HepG2 (cell line): ENCODE data around the gene MGAT4D. TPM values are rescaled to one million over a fixed set of nuclear protein-coding genes. Genes with fewer than 3 reads are reported as not detected.
A peak's percentile ranks its signal among the peaks of the same experiment; 100 is the strongest.

Experiments used
- ESRRA ChIP-seq: sonication (generic); formaldehyde crosslinking; IDR thresholded peaks from 2 replicates; pipeline ENCODE4 v1.5.1; 2020; ENCODE audit warnings: mild to moderate bottlenecking, low read depth, missing genetic modification reagents
- FOXO1 ChIP-seq: sonication (generic); formaldehyde crosslinking; IDR thresholded peaks from 2 replicates; pipeline ENCODE4 v1.4.0; 2020; ENCODE audit warnings: missing genetic modification reagents
- FOXO4 ChIP-seq: sonication (generic); formaldehyde crosslinking; conservative IDR thresholded peaks from 2 replicates; pipeline ENCODE4 v1.8.1; 2023; ENCODE audit warnings: missing genetic modification reagents
- HDAC2 ChIP-seq: sonication (generic); formaldehyde crosslinking; IDR thresholded peaks from 2 replicates; pipeline ENCODE4 v1.4.0; 2020; ENCODE audit warnings: missing genetic modification reagents
- IRF2 ChIP-seq: IDR thresholded peaks from 2 replicates; pipeline ENCODE4 v1.6.1; 2018; ENCODE audit warnings: missing genetic modification reagents, missing compliant biosample characterization
- NRL ChIP-seq: sonication (generic); formaldehyde crosslinking; IDR thresholded peaks from 2 replicates; pipeline ENCODE4 v1.5.0; 2020; ENCODE audit warnings: missing genetic modification reagents, mild to moderate bottlenecking, moderate library complexity, borderline replicate concordance
- POLR2AphosphoS2 ChIP-seq: IDR thresholded peaks from 2 replicates; pipeline ENCODE4 v1.6.1; 2011; ENCODE audit warnings: low read depth, low read length, improper control_type of control experiment
- PPARG ChIP-seq: conservative IDR thresholded peaks from 2 replicates; pipeline ENCODE4 v1.6.1; 2016; ENCODE audit warnings: missing biosample characterization, missing genetic modification reagents
- RFX1 ChIP-seq: fragments of 450-650 bp; IDR thresholded peaks from 2 replicates; pipeline ENCODE4 v1.6.1; 2017
- SALL1 ChIP-seq: sonication (generic); formaldehyde crosslinking; IDR thresholded peaks from 2 replicates; pipeline ENCODE4 v1.8.0; 2022; ENCODE audit warnings: mild to moderate bottlenecking, missing genetic modification reagents
- SAP130 ChIP-seq: IDR thresholded peaks from 2 replicates; pipeline ENCODE4 v1.6.1; 2016; ENCODE audit warnings: low read depth
- ZBTB21 ChIP-seq: sonication (generic); formaldehyde crosslinking; IDR thresholded peaks from 2 replicates; pipeline ENCODE4 v1.4.0; 2020; ENCODE audit warnings: missing genetic modification reagents
- ZNF253 ChIP-seq: sonication (generic); formaldehyde crosslinking; IDR thresholded peaks from 2 replicates; pipeline ENCODE4 v1.8.0; 2022; ENCODE audit warnings: mild to moderate bottlenecking, missing genetic modification reagents, borderline replicate concordance
- ZNF260 ChIP-seq: sonication (generic); formaldehyde crosslinking; IDR thresholded peaks from 2 replicates; pipeline ENCODE4 v1.4.0; 2020; ENCODE audit warnings: missing genetic modification reagents, low read depth, mild to moderate bottlenecking, borderline replicate concordance
- ZNF30 ChIP-seq: sonication (generic); formaldehyde crosslinking; IDR thresholded peaks from 2 replicates; pipeline ENCODE4 v1.5.0; 2020; ENCODE audit warnings: mild to moderate bottlenecking, missing genetic modification reagents
- ZNF329 ChIP-seq: sonication (generic); formaldehyde crosslinking; IDR thresholded peaks from 2 replicates; pipeline ENCODE4 v1.9.0; 2021; ENCODE audit warnings: low read depth, mild to moderate bottlenecking, missing genetic modification reagents
- ZNF383 ChIP-seq: sonication (generic); formaldehyde crosslinking; IDR thresholded peaks from 2 replicates; pipeline ENCODE4 v1.4.0; 2020; ENCODE audit warnings: missing genetic modification reagents, mild to moderate bottlenecking, borderline replicate concordance
- ZNF609 ChIP-seq: sonication (generic); formaldehyde crosslinking; IDR thresholded peaks from 2 replicates; pipeline ENCODE4 v1.4.0; 2020; ENCODE audit warnings: mild to moderate bottlenecking, missing genetic modification reagents, borderline replicate concordance
- ZNF644 ChIP-seq: IDR thresholded peaks from 2 replicates; pipeline ENCODE4 v1.6.1; 2016; ENCODE audit warnings: low read depth
- ZNF704 ChIP-seq: sonication (generic); formaldehyde crosslinking; IDR thresholded peaks from 2 replicates; pipeline ENCODE4 v1.8.1; 2023; ENCODE audit warnings: mild to moderate bottlenecking, inconsistent platforms, moderate library complexity, missing genetic modification reagents, borderline replicate concordance
- ZNF776 ChIP-seq: sonication (generic); formaldehyde crosslinking; IDR thresholded peaks from 2 replicates; pipeline ENCODE4 v1.4.0; 2020; ENCODE audit warnings: mild to moderate bottlenecking, missing genetic modification reagents
- ZNF790 ChIP-seq: sonication (generic); formaldehyde crosslinking; IDR thresholded peaks from 2 replicates; pipeline ENCODE4 v1.8.0; 2022; ENCODE audit warnings: missing genetic modification reagents, mild to moderate bottlenecking, borderline replicate concordance
- ZUFSP ChIP-seq: sonication (generic); formaldehyde crosslinking; IDR thresholded peaks from 2 replicates; pipeline ENCODE4 v1.9.0; 2021; ENCODE audit warnings: missing genetic modification reagents, mild to moderate bottlenecking, borderline replicate concordance
- polyA plus RNA-seq, 8 experiments: library from polyadenylated mRNA; depleted of rRNA in 3 of 8; stranded (reverse) in 7 of 8; unstranded in 1 of 8; fragments of >200 nt; fragmentation: Illumina TruSeq in 4 of 8; extraction: Trizol in 4 of 8; gene quantifications; 2 replicates each; pipeline versions ENCODE4 v1.2.1 to v1.2.3, GENCODE V29; 2011 to 2016; ENCODE audit warnings: low read depth in 4 of 8, missing spikeins in 1 of 8, mixed read lengths in 1 of 8; ENCODE audit not compliant: insufficient read depth in 1 of 8
- total RNA-seq, 5 experiments: library from RNA; depleted of rRNA; stranded (reverse); fragments of >200 nt; fragmentation: Illumina TruSeq; extraction: Trizol; gene quantifications; 2 replicates each; pipeline ENCODE4 v1.2.3, GENCODE V29; 2016; ENCODE audit warnings: low read depth in 1 of 5

Gene MGAT4D
- total and polyA plus RNA-seq, 2 of the 13 experiments (the other 11 are each of a cell fraction or from before 2014, with no cell fraction given), result not detected

DNA sequence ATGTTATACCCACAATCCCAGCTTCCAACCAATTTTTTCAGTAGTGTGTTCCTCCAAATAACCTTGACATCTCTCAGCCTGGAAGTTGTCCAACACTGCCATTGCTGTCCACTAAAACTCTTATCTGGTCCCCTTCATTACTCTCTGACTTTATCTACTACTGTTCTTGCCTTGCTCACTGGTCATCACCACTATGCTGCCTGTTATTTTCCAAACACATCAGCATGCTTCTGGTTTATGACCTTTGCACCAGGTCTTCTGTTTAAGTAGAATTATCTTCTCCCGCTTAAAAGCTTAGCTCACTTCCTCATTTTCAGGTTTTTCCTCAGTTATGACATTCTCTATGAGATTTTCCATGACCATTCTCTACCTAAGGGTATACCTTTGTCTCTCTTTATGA is 31.3 kb upstream of the MGAT4D start (continued):
- TF ChIP-seq ZNF253 (CRISPR knock-in tag) (no peak), ZNF776 (CRISPR knock-in tag) (no peak), ZBTB21 (CRISPR knock-in tag) (no peak), ZNF30 (CRISPR knock-in tag) (no peak), SALL1 (no peak; the same call in 1 of the 2 replicates), ZUFSP (CRISPR knock-in tag) (no peak), FOXO1 (CRISPR knock-in tag) (peak; percentile 31; the same call in 1 of the 2 replicates), ZNF704 (CRISPR knock-in tag) (no peak), ZNF790 (no peak), ZNF329 (CRISPR knock-in tag) (no peak), SAP130 (CRISPR knock-in tag) (peak; percentile 56), NRL (CRISPR knock-in tag) (no peak), ZNF609 (no peak), ZNF383 (CRISPR knock-in tag) (no peak), RFX1 (no peak), ZNF644 (CRISPR knock-in tag) (peak; percentile 92), PPARG (peak; percentile 40; the same call in 1 of the 2 replicates), FOXO4 (CRISPR knock-in tag) (no peak), HDAC2 (CRISPR knock-in tag) (0 out of 2 replicates have a peak, but pooled peaks have one; percentile 23), IRF2 (CRISPR knock-in tag) (peak; percentile 22; the same call in 1 of the 2 replicates), ESRRA (no peak), ZNF260 (CRISPR knock-in tag) (no peak), POLR2AphosphoS2 (no peak)
